NCI-H1694 treated with DMSO at 0.1 percent for 48 hours (cell line): ENCODE results near the gene FAM241A.
A peak's percentile ranks its signal among the peaks of the same experiment; 100 is the strongest.
"Not testable (repeated sequence)": the region's sequence is repeated elsewhere in the genome, so short reads cannot be mapped to it uniquely, and the experiment has no call there.

Source experiments
- DNase-seq: peaks from one replicate; lab custom pipeline; 2025; lab: John Stamatoyannopoulos, UW

The FAM241A gene

GRCh38 chr4:112138538-112138937 is 6.7 kb upstream of the FAM241A start:
- DNase-seq, result no peak

GRCh38 chr4:112140536-112140935 is 4.7 kb upstream of the FAM241A start:
- DNase-seq, result no peak

GRCh38 chr4:112141366-112142138 is 3.7 kb upstream of the FAM241A start:
- no peak for DNase-seq

- DNase-seq, result no peak
Measured at GRCh38 chr4:112142182-112142581, 3.1 kb upstream of the FAM241A start.

- no peak for DNase-seq
Measured at GRCh38 chr4:112143781-112144180, 1.5 kb upstream of the FAM241A start.

- no peak for DNase-seq
Measured at GRCh38 chr4:112144546-112145325, 518 bp upstream of the FAM241A start.

- DNase-seq, result peak; percentile 10
Measured at GRCh38 chr4:112145790-112146501, 692 bp downstream of the FAM241A start.

GRCh38 chr4:112146502-112146813 is 1.2 kb downstream of the FAM241A start:
- DNase-seq, result no peak

- DNase-seq, result no peak
Measured at GRCh38 chr4:112147697-112148096, 2.4 kb downstream of the FAM241A start.

- no peak for DNase-seq
Measured at GRCh38 chr4:112150920-112151319, 5.7 kb downstream of the FAM241A start.

- no peak for DNase-seq
Measured at GRCh38 chr4:112152521-112152920, 7.3 kb downstream of the FAM241A start.

GRCh38 chr4:112153211-112153791 is 8.0 kb downstream of the FAM241A start:
- no peak for DNase-seq

- no peak for DNase-seq
Measured at GRCh38 chr4:112156112-112156511, 10.9 kb downstream of the FAM241A start.

- DNase-seq, result no peak
Measured at GRCh38 chr4:112156553-112156952, 11.3 kb downstream of the FAM241A start.

- DNase-seq, result not testable (repeated sequence)
Measured at GRCh38 chr4:112163706-112164105, 18.5 kb downstream of the FAM241A start.

GRCh38 chr4:112167794-112168193 is 22.5 kb downstream of the FAM241A start:
- DNase-seq, result no peak

GRCh38 chr4:112168719-112169500 is 23.7 kb downstream of the FAM241A start:
- no peak for DNase-seq

GRCh38 chr4:112170451-112170993 is 25.3 kb downstream of the FAM241A start:
- DNase-seq, result no peak

GRCh38 chr4:112171051-112171763 is 26.0 kb downstream of the FAM241A start:
- DNase-seq, result not testable (repeated sequence)

GRCh38 chr4:112172180-112172579 is 26.9 kb downstream of the FAM241A start:
- DNase-seq, result no peak
